GM12878 (cell line): ENCODE results near the gene RAB25. TPM values are rescaled to one million over a fixed set of nuclear protein-coding genes. Genes with fewer than 3 reads are reported as not detected.
A peak's percentile ranks its signal among the peaks of the same experiment; 100 is the strongest.

Experiments
- ATAC-seq: fragments of 200-7000 bp; cut with Tn5 transposase; 3 replicates; pipeline ENCODE4 v1.9.1; 2020; ENCODE audit warnings: mild to moderate bottlenecking, moderate library complexity
- BruUV-seq: library from RNA; stranded (reverse); fragments of 400-500 nt; replicated peaks from 2 replicates; lab custom pipeline; 2021; lab: Mats Ljungman, UMichigan
- CTCF ChIA-PET: fragments of 300-600 bp; sonication (Branson Sonifier 250); formaldehyde crosslinking; extraction: SDS; loops from one replicate; lab custom pipeline; 2021; ENCODE audit warnings: inconsistent platforms; lab: Yijun Ruan, JAX
- POLR2A ChIA-PET: fragments of 350-600 bp; formaldehyde crosslinking; extraction: SDS; loops from one replicate; lab custom pipeline; 2021; ENCODE audit warnings: inconsistent platforms; lab: Charles Lee
- RAD21 ChIA-PET: fragments of 300-600 bp; sonication (Branson Sonifier 250); formaldehyde crosslinking; loops from one replicate; lab custom pipeline; 2023; ENCODE audit warnings: antibody characterized with exemption; ENCODE audit not compliant: unreplicated experiment; lab: Charles Lee
- SMC1A ChIA-PET: fragments of 300-600 bp; sonication (Branson Sonifier 250); formaldehyde crosslinking; loops from one replicate; lab custom pipeline; 2023; ENCODE audit not compliant: unreplicated experiment, uncharacterized antibody; lab: Charles Lee
- DNase-seq: peaks from one replicate; pipeline ENCODE4 v3.0.0-alpha.2; 2011; ENCODE audit warnings: low read depth, low spot score
- FAIRE-seq: peaks from 3 replicates; lab custom pipeline; 2011; peaks lifted over from hg19 to GRCh38; lab: Jason Lieb, UNC
- H2AFZ ChIP-seq: 2 replicates; pipeline ENCODE4 v1.6.0; 2011; ENCODE audit warnings: low read depth, low read length, control low read depth; ENCODE audit not compliant: control insufficient read depth
- H3K27ac ChIP-seq: 2 replicates; pipeline ENCODE4 v1.5.1; 2011; ENCODE audit warnings: control low read depth; ENCODE audit not compliant: control insufficient read depth, insufficient read depth
- H3K27me3 ChIP-seq, 2 experiments: replicated peaks in 1 of 2; 2 replicates each; pipeline versions ENCODE4 v1.6.0 to v1.6.1; 2011; ENCODE audit warnings: low read length in 1 of 2; ENCODE audit not compliant: control insufficient read depth in 2 of 2, insufficient read depth in 2 of 2
- H3K36me3 ChIP-seq, 2 experiments: 2 replicates each; pipeline ENCODE4 v1.5.1; 2011; ENCODE audit warnings: low read length in 1 of 2; ENCODE audit not compliant: control insufficient read depth in 2 of 2, insufficient read depth in 2 of 2
- H3K4me1 ChIP-seq: 2 replicates; pipeline ENCODE4 v1.6.1; 2011; ENCODE audit warnings: mild to moderate bottlenecking, low read length, moderate library complexity, mixed read lengths; ENCODE audit not compliant: control insufficient read depth, insufficient read depth
- H3K4me2 ChIP-seq: 2 replicates; pipeline ENCODE4 v1.6.0; 2011; ENCODE audit warnings: control low read depth; ENCODE audit not compliant: control insufficient read depth, insufficient read depth
- H3K4me3 ChIP-seq: fragments of 200-600 bp; sonication (generic); 2 replicates; pipeline ENCODE4 v1.5.1; 2016
- H3K79me2 ChIP-seq: 2 replicates; pipeline ENCODE4 v1.6.0; 2011; ENCODE audit warnings: low read length; ENCODE audit not compliant: control insufficient read depth, insufficient read depth
- H3K9ac ChIP-seq: 2 replicates; pipeline ENCODE4 v1.8.0; 2011; ENCODE audit warnings: low read length, control low read depth, mixed read lengths; ENCODE audit not compliant: control insufficient read depth, insufficient read depth
- H3K9me3 ChIP-seq: replicated peaks from 3 replicates; pipeline ENCODE4 v1.5.1; 2011; ENCODE audit warnings: mild to moderate bottlenecking, low read length; ENCODE audit not compliant: control insufficient read depth, insufficient read depth
- H4K20me1 ChIP-seq: 2 replicates; pipeline ENCODE4 v1.6.0; 2011; ENCODE audit not compliant: control insufficient read depth, insufficient read depth
- BACH1 ChIP-seq: fragments of 450-650 bp; IDR thresholded peaks from 2 replicates; pipeline ENCODE4 v1.6.1; 2017; ENCODE audit warnings: mild to moderate bottlenecking, borderline replicate concordance
- DPF2 ChIP-seq: fragments of 450-650 bp; IDR thresholded peaks from 2 replicates; pipeline ENCODE4 v1.6.1; 2017; ENCODE audit warnings: mild to moderate bottlenecking
- EGR1 ChIP-seq, 2 experiments: IDR thresholded peaks; 1 replicate in 1 of 2; 2 replicates in 1 of 2; pipeline ENCODE4 v1.6.1; 2011 to 2012; ENCODE audit warnings: low read depth in 2 of 2, low read length in 2 of 2, borderline replicate concordance in 1 of 2, mild to moderate bottlenecking in 1 of 2, moderate library complexity in 1 of 2
- FOS ChIP-seq: IDR thresholded peaks from 3 replicates; pipeline ENCODE4 v1.6.1; 2011; ENCODE audit warnings: borderline replicate concordance; ENCODE audit not compliant: insufficient read length; ENCODE audit errors: extremely low read depth
- GATAD2B ChIP-seq: fragments of 450-650 bp; conservative IDR thresholded peaks from 2 replicates; pipeline ENCODE4 v1.6.1; 2017; ENCODE audit warnings: low read depth, mild to moderate bottlenecking, moderate library complexity
- HDGF ChIP-seq: fragments of 450-650 bp; IDR thresholded peaks from 2 replicates; pipeline ENCODE4 v1.6.1; 2016; ENCODE audit warnings: antibody characterized with exemption
- NR2F1 ChIP-seq: fragments of 450-650 bp; conservative IDR thresholded peaks from 2 replicates; pipeline ENCODE4 v1.6.1; 2017; ENCODE audit warnings: mild to moderate bottlenecking
- RCOR1 ChIP-seq: conservative IDR thresholded peaks from 2 replicates; pipeline ENCODE4 v1.6.1; 2012; ENCODE audit warnings: low read depth, low read length, improper control_type of control experiment
- TAF1 ChIP-seq: IDR thresholded peaks from 2 replicates; pipeline ENCODE4 v1.6.1; 2011; ENCODE audit warnings: mild to moderate bottlenecking, low read depth, low read length, borderline replicate concordance
- WGBS: methylation state at CpG from one replicate; pipeline ENCODE4 v1.1.6; 2016; ENCODE audit warnings: low lambda C conversion rate; ENCODE audit not compliant: insufficient replicate concordance, insufficient coverage; ENCODE audit errors: missing lambda C conversion rate; 5-methylcytosine and 5-hydroxymethylcytosine counted together
- in situ Hi-C: fragments of 300-500 bp; cut with MboI; formaldehyde crosslinking; loops from 9 replicates; pipeline ENCODE4 v1.14.3; 2018; ENCODE audit warnings: mixed read lengths
- intact Hi-C: fragments of 100-400 bp; cut with micrococcal nuclease; formaldehyde crosslinking; loops from one replicate; pipeline ENCODE4 v1.14.2; 2022; ENCODE audit not compliant: unreplicated experiment
- polyA plus RNA-seq, 11 experiments: library from polyadenylated mRNA; depleted of rRNA in 4 of 11; unstranded in 6 of 11; stranded (reverse) in 5 of 11; fragments of >200 nt; fragmentation: Nextera tagmentation in 4 of 11; fragmentation: Illumina TruSeq in 1 of 11; extraction: Ambion mirVana in 4 of 11; extraction: Trizol in 1 of 11; gene quantifications; 1 replicate in 1 of 11; 2 replicates in 10 of 11; pipeline versions ENCODE4 v1.2.1 to v1.2.3, GENCODE V29; 2011 to 2016; ENCODE audit warnings: inconsistent platforms in 2 of 11, missing spikeins in 2 of 11, low read depth in 1 of 11
- total RNA-seq, 4 experiments: library from RNA; depleted of rRNA in 3 of 4; stranded (reverse); fragments of >200 nt in 3 of 4; fragmentation: Illumina TruSeq in 1 of 4; extraction: Trizol in 1 of 4; gene quantifications; 2 replicates each; pipeline versions ENCODE4 v1.2.1 to v1.2.3, GENCODE V29; 2013 to 2021
- TF ChIP-seq, protein P1 (sequence below): fragments of 450-650 bp; IDR thresholded peaks from 2 replicates; pipeline ENCODE4 v1.6.1; 2017; ENCODE audit warnings: mild to moderate bottlenecking, low read depth, inconsistent platforms; ENCODE audit not compliant: poor library complexity, severe bottlenecking
- TF ChIP-seq, protein P2 (sequence below): IDR thresholded peaks from 2 replicates; pipeline ENCODE4 v1.6.1; 2011; ENCODE audit warnings: borderline replicate concordance, low read depth, mild to moderate bottlenecking, moderate library complexity, low read length; ENCODE audit not compliant: insufficient read depth, poor library complexity, severe bottlenecking
- TF ChIP-seq, protein P3 (sequence below): fragments of 450-650 bp; IDR thresholded peaks from 2 replicates; pipeline ENCODE4 v1.6.1; 2017; ENCODE audit warnings: low read depth, mild to moderate bottlenecking, moderate library complexity

Gene RAB25
- total and polyA plus RNA-seq, 10 of the 15 experiments (the other 5 are each of a cell fraction or from before 2014, with no cell fraction given) = 0.16 to 0.36 (median 0.22) TPM; not detected in 7

DNA sequence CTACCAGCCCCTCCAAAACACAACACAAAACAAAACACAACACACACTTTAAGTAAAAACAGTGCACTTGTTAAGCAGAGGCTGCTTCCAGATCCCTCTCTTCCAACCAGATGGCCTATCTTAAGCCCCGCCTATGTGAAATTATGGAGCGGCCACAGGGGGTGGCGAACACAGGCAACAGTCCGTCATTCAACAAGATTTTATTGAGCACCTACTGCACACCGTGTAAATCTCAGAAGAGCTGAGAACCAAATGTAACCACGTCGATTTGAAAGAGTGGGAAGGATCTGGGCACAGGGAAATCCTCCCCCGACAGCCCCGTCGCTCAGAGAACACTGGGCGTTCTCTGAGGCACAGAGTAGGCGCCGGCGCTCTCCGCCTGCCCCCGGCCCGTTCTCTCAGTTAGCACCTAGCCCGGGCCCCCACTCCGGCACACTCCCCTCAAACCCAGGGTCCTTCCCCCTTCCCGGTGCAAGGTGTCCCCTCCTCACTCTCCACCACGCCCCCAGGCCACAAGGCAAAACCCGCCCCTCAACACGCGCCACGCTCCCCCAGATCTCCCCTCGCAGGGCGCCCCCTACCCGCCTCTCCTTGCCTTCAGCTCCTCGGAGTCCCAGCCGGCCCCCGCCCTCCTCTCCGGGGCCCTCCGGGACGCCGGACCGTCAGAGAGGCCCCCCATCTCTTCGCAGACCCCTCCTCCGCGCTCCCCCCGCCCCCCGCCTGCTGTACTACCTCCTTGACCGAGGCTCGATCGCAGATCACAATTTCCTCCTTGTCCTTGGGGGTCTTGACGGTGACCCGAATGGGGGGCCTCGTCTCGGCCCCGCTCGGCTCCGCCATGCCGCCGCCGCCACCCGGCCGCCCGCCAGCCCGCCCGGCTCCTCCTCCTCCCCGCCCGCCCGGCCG is 7.8 kb upstream of the RAB25 start (continued):
- TF ChIP-seq, protein P1, sequence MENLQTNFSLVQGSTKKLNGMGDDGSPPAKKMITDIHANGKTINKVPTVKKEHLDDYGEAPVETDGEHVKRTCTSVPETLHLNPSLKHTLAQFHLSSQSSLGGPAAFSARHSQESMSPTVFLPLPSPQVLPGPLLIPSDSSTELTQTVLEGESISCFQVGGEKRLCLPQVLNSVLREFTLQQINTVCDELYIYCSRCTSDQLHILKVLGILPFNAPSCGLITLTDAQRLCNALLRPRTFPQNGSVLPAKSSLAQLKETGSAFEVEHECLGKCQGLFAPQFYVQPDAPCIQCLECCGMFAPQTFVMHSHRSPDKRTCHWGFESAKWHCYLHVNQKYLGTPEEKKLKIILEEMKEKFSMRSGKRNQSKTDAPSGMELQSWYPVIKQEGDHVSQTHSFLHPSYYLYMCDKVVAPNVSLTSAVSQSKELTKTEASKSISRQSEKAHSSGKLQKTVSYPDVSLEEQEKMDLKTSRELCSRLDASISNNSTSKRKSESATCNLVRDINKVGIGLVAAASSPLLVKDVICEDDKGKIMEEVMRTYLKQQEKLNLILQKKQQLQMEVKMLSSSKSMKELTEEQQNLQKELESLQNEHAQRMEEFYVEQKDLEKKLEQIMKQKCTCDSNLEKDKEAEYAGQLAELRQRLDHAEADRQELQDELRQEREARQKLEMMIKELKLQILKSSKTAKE = no peak
- 0 out of 2 replicates have a peak, but pooled peaks have one; percentile 25 for TF ChIP-seq HDGF
- TF ChIP-seq GATAD2B = peak; percentile 30; the same call in 1 of the 2 replicates

DNA sequence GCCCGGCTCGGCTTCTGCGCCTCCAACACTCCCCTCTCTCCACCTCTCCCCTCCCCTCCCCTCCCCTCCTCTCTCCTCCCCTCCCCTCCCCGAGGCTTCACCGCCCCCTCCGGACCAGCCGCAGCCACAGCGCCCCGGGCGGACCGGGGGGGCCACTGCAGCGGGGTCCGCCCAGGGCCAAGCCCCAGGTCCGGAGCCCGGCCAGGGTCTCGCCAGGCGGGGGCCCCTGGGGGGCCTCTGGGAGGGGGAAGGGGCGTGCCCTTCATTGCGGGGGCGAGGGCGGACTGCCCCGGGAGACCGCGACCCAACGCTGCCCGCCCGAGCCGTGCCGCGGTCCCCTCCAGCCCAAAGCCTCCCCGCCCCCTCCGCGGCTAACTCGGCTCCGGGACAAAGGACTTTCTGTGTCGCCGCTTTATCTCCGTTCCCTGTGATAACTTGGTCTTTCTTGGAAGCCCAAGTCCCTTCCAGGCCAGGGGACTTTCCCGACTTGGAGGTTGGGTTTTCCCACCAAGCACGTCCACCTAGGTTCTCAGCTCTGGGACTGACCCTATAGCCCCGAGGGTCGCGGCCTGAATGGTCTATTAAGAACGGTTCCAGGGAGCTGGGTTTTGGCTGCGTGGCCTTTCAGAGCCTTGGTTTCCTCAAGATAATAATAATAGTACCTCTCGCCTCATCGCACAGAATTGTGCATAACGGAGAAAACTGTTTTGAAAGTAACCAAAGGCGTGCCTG is 7.0 kb upstream of the RAB25 start, which contains the start of gene UBQLN4:
Gene UBQLN4, minus strand, starts transcription at position 31 of the 732 bp plus-strand sequence. CDS start 97 bp downstream, outside the sequence.
- Histone ChIP-seq H3K27me3 (no peaks in the 10 kb centered on the region), H3K9ac (peak within 1 kb of the TSS; percentile 96), H3K9me3 (no peaks in the 10 kb centered on the region), H3K36me3 (no peaks in the 10 kb centered on the region; a peak in 2 of 4 replicates), H3K4me2 (peak within 1 kb of the TSS; percentile 99), H3K4me1 (no peaks in the 10 kb centered on the region; the same call in 1 of the 2 replicates), H2AFZ (peak within 1 kb of the TSS; percentile 98), H3K4me3 (peak within 1 kb of the TSS; percentile 93), H3K79me2 (peaks cover 19% of the 10 kb centered on the region), H3K27ac (peak within 1 kb of the TSS; percentile 95), H4K20me1 (no peaks in the 10 kb centered on the region)
- ChIA-PET RAD21 (interaction anchor here (0.7 to 3.3 kb wide), 2 partner anchors 87 to 116 kb away, joined by 3 to 11 read pairs; no protein-coding TSS in a partner anchor), POLR2A (interaction anchor here (0.5 to 1.3 kb wide), 3 partner anchors 29 to 87 kb away, joined by 4 to 6 read pairs (median 5); no protein-coding TSS in a partner anchor), SMC1A (no interaction called here), CTCF (interaction anchor here (0.6 to 1.4 kb wide), 7 partner anchors 12 to 230 kb away, joined by 3 to 5 read pairs (median 3); partner anchors contain the start of gene TMEM79)
- FAIRE-seq = no peak
- BruUV-seq = TSS peak; percentile 91
- ATAC-seq = peak; percentile 77
- intact Hi-C loops (loop anchor here (2.0 to 10.0 kb wide), 5 partner anchors 33 to 199 kb away; partner anchors contain the start of genes ARHGEF2, GON4L, SSR2 and SYT11), in situ Hi-C loops (no loop called here)
- under 1% methylated on average over 23 of the region's 49 CpGs for WGBS
- DNase-seq = no peak
- TF ChIP-seq BACH1 = peak; percentile 27; the same call in 1 of the 2 replicates
- TF ChIP-seq, protein P2, sequence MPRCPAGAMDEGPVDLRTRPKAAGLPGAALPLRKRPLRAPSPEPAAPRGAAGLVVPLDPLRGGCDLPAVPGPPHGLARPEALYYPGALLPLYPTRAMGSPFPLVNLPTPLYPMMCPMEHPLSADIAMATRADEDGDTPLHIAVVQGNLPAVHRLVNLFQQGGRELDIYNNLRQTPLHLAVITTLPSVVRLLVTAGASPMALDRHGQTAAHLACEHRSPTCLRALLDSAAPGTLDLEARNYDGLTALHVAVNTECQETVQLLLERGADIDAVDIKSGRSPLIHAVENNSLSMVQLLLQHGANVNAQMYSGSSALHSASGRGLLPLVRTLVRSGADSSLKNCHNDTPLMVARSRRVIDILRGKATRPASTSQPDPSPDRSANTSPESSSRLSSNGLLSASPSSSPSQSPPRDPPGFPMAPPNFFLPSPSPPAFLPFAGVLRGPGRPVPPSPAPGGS = peak; percentile 26
- TF ChIP-seq, protein P3, sequence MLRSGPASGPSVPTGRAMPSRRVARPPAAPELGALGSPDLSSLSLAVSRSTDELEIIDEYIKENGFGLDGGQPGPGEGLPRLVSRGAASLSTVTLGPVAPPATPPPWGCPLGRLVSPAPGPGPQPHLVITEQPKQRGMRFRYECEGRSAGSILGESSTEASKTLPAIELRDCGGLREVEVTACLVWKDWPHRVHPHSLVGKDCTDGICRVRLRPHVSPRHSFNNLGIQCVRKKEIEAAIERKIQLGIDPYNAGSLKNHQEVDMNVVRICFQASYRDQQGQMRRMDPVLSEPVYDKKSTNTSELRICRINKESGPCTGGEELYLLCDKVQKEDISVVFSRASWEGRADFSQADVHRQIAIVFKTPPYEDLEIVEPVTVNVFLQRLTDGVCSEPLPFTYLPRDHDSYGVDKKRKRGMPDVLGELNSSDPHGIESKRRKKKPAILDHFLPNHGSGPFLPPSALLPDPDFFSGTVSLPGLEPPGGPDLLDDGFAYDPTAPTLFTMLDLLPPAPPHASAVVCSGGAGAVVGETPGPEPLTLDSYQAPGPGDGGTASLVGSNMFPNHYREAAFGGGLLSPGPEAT = peak; percentile 7; the same call in 1 of the 2 replicates
- TF ChIP-seq EGR1 (IDR thresholded peaks at IDR 0.05; ENCODE audit: borderline replicate concordance in 1 of 2, low read depth in 2 of 2, low read length in 2 of 2) = peak in 1 of 2 experiments; percentile 81; a peak in 2 of 3 replicates
- TF ChIP-seq NR2F1 = peak; percentile 75
- TF ChIP-seq TAF1 = no peak
- peak; percentile 72 for TF ChIP-seq DPF2
- 0 out of 2 replicates have a peak, but pooled peaks have one; percentile 7 for TF ChIP-seq RCOR1
- TF ChIP-seq FOS = no peak
- TF ChIP-seq GATAD2B = peak; percentile 64; the same call in 1 of the 2 replicates
